HG03457 (cell line): ENCODE measurements around the gene ITPR2.
"Not testable (repeated sequence)": the region's sequence is repeated elsewhere in the genome, so short reads cannot be mapped to it uniquely, and the experiment has no call there.

ENCODE experiments used
- ATAC-seq: cut with Tn5 transposase; IDR thresholded peaks from one replicate; pipeline ENCODE4 v1.9.1; 2021; ENCODE audit warnings: moderate number of reproducible peaks; ENCODE audit not compliant: unreplicated experiment

ITPR2 gene

GRCh38 chr12:26488351-26488750, 344.6 kb downstream of the ITPR2 start:
- ATAC-seq: no peak

DNA sequence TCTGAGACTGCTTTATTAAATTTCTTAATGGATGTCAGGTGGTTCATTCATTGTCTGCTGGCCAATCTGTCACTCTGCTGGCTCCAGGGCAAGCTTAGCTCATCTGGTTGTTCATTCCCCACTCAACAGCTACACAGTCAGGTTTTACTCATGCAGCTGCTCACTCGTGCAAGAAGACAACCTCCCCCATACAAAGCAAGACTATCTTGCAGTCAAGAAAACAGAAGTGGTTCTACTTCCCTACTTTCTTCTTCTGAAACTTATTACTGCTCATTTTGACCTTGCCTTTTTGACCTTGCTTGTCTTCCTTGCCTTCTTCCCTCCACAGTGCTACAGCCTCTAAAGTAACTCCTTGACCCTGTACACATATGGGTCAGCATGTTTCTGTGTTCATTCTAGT, 359.7 kb downstream of the ITPR2 start:
- ATAC-seq: peak; percentile 79

DNA sequence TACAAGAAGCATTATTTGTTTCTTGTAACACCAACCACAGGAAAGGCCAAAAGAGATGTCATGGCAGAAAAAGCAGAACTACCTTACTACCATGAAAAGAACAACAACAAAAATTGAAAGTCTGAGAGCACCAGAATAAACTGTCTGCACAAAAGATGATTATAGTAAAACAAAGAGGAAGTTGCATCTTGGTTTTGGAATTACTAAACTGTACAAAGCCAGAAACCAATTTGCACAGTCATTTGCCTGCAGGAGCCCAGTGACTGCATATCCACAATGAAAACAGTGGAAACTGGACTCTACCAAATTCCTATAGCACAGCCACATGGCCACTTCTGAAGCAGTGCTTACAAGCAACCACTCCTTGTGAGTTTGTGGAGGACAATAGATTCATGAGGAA, 361.4 kb downstream of the ITPR2 start:
- ATAC-seq: peak; percentile 65

GRCh38 chr12:26469421-26470180, 363.4 kb downstream of the ITPR2 start:
- no peak for ATAC-seq

DNA sequence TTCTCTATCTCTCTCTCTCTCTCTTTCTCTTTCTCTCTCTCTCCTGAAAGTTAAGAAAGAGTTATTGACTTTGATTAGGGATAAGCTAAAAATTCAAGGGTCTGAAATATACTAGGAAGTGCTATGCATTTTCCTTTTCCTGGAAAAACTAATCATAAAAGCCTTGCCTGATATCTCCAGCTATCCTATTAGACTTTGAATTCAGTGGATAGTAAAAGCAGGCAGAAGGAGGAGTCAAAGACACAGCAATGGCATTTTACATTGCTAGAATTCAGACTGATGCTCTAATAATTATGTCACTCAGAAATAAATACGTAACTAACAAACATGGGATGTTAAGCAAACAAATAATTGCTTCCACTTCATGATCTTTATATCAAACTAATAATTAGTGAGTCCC, 365.6 kb downstream of the ITPR2 start:
- no peak for ATAC-seq

GRCh38 chr12:26466726-26467125, 366.3 kb downstream of the ITPR2 start:
- no peak for ATAC-seq

DNA sequence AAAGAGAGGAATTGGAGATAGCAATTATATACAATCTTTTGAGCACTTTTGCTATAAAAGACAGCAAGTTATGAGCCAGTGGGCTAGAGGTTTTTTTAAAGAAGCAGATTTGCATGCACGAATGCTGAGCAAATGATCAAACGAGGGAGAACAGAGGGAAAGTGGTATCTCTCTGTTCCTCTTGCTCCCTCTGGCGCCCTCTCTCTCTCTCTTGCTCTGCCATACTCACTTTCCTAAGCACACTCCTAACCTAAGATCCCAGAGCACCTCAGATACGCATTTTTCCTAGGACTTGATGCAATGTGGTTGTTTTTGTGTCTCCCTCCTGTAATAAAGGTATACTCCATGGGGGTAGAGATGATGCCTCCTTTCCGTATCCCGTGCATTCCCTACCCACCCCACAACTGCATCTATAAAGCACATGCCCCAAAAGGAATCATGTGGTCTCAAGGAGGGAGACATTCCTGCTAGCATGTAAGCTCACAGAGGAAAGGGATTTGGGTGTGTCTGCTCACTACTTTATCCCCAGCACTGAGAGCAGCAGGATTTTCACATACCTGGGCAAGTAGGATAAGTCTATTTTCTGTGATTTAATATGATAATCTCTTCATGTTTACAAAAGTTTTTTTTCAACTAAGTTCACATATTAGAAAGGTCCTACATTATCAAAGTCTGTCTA, 367.4 kb downstream of the ITPR2 start:
- ATAC-seq: no peak

DNA sequence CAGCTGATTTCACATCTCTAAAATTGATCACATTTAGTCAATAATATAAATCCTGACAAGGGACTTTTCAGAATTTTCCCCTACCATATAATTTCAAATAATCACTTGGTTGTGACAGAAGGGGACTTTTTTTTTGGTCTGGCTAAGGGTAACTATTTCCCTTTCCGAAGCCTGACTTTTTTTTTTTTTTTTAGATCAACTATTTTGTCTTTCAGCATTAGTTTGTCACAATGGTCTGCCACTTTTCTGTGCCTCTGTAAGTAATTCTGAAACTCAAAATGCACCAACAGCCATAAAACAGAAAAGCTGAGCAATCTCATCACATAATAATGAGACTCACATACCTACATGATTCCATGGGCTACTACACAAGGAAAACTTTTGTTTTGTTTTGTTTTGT, 371.2 kb downstream of the ITPR2 start:
- no peak for ATAC-seq

DNA sequence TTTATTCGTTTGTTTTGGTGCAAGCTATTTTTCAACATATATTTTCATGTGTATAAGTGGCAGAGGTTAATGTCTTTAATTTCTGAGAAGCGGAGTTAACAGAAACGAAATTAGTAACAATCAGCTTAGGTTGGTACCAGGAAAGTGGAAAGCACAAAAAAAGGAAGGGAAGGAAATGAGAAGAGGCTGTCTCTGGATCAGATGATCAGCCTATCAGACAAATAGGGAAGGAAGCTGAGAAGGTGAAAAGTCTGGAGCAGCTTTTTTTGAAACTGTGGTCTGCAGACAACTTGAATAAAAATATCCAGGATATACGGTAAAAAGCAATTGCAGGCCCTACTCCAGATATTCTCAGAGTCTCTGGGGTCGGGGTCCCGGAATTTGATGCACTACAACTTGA, 372.6 kb downstream of the ITPR2 start:
- ATAC-seq: no peak

DNA sequence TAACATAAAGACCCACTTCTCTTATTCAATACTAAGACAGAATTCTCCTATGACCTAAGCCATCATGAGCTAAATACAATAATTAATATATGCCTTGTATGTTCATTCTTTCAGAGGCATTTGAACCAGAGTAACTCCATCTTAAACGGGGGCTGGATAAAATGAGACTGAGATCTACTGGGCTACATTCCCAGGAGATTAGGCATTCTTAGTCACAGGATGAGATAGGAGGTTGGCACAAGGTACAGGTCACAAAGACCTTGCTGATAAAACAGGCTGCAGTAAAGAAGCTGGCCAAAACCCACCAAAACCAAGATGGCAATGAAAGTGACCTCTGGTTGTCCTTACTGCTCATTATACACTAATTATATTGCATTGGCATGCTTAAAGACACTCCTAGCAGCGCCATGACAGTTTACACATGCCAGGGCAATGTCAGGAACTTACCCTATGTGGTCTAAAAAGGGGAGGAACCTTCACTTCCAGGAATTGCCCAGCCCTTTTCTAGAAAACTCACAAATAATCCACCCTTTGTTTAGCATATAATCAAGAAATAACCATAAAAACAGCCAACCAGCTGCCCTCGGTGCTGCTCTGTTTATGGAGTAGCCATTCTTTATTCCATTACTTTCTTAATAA, 376.9 kb downstream of the ITPR2 start:
- no peak for ATAC-seq

DNA sequence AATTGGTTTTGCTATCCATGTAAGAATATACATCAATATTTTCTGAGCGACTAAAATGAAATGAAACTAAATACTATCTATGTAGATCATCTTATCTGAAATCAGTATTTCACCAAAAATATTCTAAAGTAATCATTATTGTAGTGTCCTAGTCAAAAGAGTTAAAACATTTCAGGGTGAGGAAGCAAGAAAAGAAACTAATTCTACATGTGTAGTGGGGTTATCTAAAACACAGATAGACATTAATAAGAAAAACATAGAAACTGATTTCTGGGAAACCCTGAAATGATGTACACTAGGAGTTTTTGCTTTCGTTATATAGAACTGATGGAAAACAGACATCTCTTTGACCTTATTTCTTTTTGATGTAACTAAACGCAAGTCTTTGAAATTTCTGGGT, 379.7 kb downstream of the ITPR2 start:
- no peak for ATAC-seq

DNA sequence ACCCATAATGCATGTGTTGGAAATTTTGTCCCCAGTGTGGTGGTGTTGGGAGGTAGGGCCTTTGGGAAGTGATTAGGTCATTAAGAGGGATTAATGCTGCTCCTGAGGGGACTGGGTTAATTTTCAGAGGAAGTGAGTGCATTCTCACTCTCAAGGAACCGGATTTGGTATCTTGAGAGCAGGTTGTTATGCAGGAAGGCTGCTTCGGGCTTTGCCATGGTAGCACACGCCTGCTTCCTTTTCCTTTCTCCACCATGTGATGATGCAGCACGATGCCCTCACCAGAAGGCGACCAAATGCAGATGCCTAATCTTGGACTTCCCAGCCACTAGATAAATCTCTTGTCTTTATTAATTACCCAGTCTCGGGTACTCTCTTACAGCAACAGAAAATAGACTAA, 380.5 kb downstream of the ITPR2 start:
- ATAC-seq: no peak

DNA sequence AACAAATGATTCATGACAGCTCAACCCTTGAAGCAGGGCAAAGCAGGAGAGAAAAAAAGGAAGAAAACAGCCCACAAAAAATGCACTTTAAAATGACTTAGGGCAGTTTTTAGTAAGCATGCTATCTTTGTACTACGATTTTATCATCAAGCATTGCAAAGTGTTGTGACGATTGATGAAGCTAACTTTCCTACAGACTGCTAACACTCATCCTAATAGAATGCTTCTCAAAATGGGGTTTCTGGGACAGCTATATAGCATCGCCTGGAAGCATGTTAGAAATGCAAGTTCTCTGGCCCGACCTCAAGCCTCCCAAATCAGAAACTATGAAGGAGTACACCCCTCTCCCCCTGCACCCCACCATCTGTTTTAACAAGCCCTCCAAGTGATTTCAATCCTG, 381.2 kb downstream of the ITPR2 start:
- ATAC-seq: no peak

DNA sequence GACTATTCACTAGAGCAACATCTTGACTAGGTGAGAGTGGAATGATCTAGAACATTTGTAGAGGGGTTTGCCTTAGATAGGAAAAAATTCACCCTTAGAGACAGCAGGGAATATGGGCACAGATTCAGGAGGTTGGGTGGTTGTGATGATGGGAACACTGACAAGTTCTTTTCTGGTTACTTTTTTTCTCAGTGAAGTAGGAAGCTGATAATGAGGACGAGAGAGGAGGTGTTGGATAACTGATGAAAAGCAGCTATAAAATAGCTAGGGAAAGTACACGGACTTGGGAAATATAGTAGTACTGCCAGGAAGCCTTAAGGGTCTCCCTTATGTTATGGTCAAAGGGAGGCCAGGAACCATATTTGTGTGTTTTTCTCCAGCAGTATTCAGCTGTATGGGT, 387.1 kb downstream of the ITPR2 start:
- ATAC-seq: no peak

DNA sequence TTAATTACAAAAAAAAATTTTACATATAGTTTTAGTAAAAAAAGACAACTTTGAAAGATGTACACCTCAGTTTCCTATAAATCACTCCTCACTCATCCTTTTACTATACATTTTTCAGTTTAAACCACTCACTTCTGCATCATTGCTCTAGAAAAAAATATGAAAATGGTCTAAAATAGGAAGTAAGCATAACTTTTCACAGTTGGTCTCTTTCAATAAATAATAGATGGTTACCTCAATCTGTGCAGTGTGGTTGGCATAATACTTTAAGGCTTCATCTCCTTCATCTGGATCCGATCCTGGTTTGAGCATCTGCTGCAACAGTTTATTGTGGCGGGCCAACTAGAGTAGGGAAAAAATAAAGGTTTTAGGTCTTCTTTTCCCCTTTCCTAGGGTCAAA, 389.7 kb downstream of the ITPR2 start:
- ATAC-seq: no peak

- no peak for ATAC-seq
These were observed 391.6 kb downstream of the ITPR2 start for GRCh38 chr12:26441434-26441833.

DNA sequence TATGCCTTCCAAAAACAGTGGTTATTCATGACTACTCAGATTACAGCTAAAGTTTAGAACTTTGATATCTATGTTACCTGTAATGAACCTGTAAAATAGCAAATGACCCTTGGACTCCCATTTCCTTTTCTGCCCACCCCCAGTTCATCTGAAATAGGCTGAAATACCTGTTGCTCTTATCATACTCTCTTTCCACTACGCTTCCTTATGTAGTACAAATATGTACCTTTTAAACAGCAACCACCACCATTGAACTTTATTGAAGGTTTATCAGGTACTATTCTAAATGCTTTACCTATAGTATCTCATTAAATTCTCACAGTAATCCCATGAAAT, 398.0 kb downstream of the ITPR2 start:
- no peak for ATAC-seq

DNA sequence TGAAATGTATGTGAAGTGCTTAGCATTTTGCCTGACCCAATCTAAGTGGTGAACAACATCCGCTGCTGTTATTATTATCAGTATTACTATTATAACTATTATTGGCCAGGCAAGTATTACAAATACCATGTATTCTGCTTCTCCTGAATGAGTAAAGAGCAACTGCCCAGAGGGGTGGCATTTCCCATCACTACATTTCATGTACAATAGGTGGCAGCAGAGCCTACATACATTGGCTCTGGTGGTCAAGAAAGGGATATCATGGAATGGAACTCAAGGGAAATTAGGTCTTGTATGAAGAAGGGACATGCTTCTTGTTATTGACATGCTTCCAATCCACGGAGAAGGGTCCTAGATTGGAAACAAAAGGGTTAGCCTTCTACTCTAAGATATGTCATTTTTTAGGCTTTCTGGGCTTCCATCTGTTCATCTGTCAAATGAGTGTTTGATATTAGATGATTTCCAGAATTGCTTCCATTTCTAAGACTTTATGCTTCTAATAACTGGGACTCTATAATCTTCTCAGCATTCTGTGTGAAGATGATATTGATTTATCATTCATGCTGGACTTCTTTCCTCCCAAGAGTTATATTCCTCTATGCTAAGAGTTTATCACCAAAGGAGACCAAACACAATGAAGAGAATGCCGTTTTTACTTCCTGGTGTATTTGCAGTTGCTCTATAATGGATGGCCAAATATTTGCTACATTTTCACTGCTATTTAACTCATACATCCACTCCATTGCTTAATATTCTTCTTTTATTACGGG, 398.5 kb downstream of the ITPR2 start:
- peak; percentile 67 for ATAC-seq

DNA sequence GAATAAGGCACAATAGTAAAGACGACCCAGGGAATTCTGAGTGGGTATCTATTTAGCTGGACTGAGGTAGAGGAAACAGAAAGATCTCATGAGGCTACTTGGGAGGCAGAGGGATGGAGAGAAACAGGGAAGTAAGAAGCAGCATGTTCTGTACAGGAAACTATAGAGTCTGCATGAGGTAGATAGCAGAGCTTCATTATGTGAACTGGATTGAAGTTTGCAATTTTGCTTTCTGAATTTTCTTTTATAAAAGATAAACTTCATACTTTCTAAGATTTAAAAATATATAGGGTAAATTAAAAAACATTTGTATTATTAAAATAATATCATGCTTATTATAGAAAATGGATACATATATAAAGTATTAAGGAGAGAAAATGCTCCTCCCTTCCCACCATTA, 399.3 kb downstream of the ITPR2 start:
- not testable (repeated sequence) for ATAC-seq

DNA sequence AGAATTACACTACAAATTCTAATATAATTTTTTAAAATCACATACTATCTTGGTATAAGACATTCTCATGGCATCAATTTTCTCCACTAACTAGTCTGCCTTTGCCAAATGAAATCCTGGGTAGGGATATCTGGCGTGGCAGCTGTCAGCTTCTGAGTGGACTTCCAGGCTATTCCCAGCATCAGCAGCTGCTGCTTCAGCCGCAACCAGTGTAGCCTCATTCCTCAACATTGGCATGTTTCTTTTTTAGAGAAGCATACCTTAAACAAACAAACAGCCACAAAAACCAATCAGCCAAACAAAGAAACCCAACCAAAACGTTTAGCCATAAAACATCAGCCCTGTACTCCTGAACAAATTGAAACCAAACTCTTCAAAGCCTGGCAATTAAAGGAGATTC, 401.8 kb downstream of the ITPR2 start:
- ATAC-seq: no peak

GRCh38 chr12:26430596-26430995, 402.4 kb downstream of the ITPR2 start:
- not testable (repeated sequence) for ATAC-seq
